ENCODE data around the gene SLC7A1.

Gene SLC7A1

DNA sequence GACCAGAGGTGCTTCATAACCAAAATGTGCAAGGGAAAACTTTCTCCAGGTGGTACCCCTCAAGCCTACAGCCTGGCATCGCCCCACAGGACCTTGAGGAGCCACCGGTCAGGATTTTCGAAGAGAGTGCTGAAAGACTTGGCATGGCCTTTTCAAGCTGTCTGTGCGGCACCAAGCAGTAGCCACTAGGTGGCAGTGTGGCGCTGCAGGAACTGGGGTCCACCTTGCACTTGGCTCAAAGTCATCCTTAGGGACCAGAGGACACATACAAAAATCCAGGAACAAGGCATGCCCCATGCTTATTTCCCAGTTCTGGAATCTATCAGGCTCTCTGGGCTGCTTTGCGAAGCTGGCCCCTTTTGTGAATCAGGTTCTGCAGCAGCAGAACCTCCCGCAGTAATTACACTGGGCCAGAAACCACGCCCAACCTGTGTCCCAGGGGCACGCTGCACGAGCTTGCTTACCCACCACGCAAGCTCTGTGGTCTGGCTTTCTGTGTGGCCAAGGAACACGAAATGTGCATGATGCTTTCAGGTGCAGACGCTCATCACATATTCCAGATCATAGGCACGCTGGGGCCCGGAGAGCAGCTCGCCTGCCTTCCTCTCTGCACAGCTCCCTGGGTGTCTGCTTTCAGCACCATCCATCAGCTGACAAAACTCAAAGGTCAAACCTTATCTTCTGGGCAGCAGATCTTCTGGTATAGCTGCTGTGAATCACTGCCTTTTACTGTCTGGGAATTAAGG is 87.2 kb downstream of the SLC7A1 start:
- TF ChIP-seq, protein P1, sequence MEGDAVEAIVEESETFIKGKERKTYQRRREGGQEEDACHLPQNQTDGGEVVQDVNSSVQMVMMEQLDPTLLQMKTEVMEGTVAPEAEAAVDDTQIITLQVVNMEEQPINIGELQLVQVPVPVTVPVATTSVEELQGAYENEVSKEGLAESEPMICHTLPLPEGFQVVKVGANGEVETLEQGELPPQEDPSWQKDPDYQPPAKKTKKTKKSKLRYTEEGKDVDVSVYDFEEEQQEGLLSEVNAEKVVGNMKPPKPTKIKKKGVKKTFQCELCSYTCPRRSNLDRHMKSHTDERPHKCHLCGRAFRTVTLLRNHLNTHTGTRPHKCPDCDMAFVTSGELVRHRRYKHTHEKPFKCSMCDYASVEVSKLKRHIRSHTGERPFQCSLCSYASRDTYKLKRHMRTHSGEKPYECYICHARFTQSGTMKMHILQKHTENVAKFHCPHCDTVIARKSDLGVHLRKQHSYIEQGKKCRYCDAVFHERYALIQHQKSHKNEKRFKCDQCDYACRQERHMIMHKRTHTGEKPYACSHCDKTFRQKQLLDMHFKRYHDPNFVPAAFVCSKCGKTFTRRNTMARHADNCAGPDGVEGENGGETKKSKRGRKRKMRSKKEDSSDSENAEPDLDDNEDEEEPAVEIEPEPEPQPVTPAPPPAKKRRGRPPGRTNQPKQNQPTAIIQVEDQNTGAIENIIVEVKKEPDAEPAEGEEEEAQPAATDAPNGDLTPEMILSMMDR (IDR thresholded peaks at IDR 0.05; ENCODE audit: borderline replicate concordance, control extremely low read depth, extremely low read depth, insufficient read depth, missing control alignments) = peak; percentile 97
- peak; percentile 89 for DNase-seq (ENCODE audit: low spot score)
- in situ Hi-C loops (cut with MboI; ENCODE audit: low sequenced_read_pairs, unreplicated experiment) = loop anchor here (10.0 kb wide), 2 partner anchors 196 to 606 kb away; no protein-coding TSS in a partner anchor

DNA sequence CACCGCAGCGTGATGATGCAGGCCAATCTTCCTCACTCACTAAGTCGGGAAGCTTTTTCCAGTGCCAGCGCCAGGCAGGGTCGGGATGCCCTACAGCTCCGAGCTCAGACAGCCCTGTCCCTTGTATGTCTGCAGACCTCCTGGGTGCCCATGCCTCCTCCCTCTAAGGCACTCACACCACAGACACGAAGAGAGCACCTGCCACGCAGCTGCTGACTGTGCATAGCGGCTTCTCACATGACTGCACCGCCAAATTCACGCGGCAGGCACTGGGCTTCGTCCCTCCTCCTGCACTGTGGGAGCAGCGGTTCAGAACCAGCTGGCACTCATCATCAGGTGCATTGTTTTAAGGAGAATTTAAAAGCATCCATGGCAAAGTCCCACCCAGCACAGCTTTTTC is 88.1 kb downstream of the SLC7A1 start:
- DNase-seq (ENCODE audit: low spot score) = no peak
- TF ChIP-seq, protein P1 (IDR thresholded peaks at IDR 0.05; ENCODE audit: borderline replicate concordance, control extremely low read depth, extremely low read depth, insufficient read depth, missing control alignments) = no peak
- in situ Hi-C loops (cut with MboI; ENCODE audit: low sequenced_read_pairs, unreplicated experiment) = loop anchor here (10.0 kb wide), 2 partner anchors 197 to 607 kb away; no protein-coding TSS in a partner anchor

DNA sequence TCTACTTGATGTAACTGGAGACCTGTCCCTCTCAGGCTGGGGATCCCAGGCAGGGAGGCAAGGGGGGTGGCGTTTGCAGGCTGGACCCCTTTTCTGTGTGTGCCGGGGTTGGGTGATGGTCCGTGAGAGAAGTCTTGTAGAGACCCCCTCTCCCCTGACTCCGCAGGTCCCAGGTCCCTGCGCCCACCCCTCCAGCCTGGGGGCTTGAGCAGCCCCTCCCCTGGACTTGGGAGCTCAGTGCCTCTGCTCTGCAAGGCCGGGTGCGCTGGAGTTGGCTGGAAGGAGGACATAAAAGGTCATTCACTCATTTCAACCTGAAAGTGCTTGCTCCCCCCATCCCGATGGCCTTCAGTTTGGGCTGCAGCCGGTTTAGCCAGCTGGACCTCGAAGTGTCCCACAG is 89.5 kb downstream of the SLC7A1 start:
- in situ Hi-C loops (cut with MboI; ENCODE audit: low sequenced_read_pairs, unreplicated experiment) = loop anchor here (10.0 kb wide), 2 partner anchors 199 to 609 kb away; no protein-coding TSS in a partner anchor
- TF ChIP-seq, protein P1 (IDR thresholded peaks at IDR 0.05; ENCODE audit: borderline replicate concordance, control extremely low read depth, extremely low read depth, insufficient read depth, missing control alignments) = no peak
- no peak for DNase-seq (ENCODE audit: low spot score)

DNA sequence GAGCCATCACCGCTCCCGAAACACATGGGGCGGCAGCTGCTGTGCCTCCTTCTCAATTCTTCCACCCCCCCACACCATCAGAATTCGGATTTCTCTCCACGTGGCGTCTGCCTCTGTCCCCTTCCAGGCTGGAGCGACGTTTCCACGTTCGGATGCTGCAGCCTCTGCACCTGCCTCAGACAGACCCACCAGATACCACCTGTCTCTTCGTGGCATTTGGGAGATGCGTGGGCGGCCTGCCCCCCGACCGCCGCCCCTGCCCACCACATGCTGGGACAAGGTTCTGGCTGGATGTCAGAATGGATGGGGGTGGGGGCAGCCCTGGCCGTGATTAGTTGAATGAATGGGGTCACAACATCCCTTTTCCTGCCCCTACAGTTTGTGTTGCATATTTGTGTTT is 90.0 kb downstream of the SLC7A1 start:
- in situ Hi-C loops (cut with MboI; ENCODE audit: low sequenced_read_pairs, unreplicated experiment) = loop anchor here (10.0 kb wide), 2 partner anchors 199 to 609 kb away; no protein-coding TSS in a partner anchor
- TF ChIP-seq, protein P1 (IDR thresholded peaks at IDR 0.05; ENCODE audit: borderline replicate concordance, control extremely low read depth, extremely low read depth, insufficient read depth, missing control alignments) = no peak
- DNase-seq (ENCODE audit: low spot score) = no peak

DNA sequence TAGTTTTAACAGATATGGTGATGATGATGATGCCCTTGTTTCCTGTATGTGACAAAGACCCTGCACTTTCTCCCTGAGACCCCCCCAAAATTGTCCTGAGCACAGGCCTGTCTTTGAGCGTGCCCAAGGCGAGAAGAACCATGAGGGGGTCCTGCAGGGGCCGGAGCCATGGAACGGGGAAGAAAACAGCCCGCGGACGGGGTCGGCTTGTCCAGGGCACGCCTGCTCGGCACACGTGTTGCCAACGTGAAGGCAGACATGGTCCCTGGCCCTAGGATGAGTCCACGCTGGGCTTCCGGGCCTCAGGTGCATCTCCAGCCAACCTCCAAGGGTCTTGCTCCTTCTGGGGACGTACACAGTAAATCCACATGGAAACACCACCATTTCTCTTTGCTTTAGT is 90.8 kb downstream of the SLC7A1 start:
- TF ChIP-seq, protein P1 (IDR thresholded peaks at IDR 0.05; ENCODE audit: borderline replicate concordance, control extremely low read depth, extremely low read depth, insufficient read depth, missing control alignments) = no peak
- no peak for DNase-seq (ENCODE audit: low spot score)
- in situ Hi-C loops (cut with MboI; ENCODE audit: low sequenced_read_pairs, unreplicated experiment) = loop anchor here (10.0 kb wide), 2 partner anchors 200 to 610 kb away; no protein-coding TSS in a partner anchor

DNA sequence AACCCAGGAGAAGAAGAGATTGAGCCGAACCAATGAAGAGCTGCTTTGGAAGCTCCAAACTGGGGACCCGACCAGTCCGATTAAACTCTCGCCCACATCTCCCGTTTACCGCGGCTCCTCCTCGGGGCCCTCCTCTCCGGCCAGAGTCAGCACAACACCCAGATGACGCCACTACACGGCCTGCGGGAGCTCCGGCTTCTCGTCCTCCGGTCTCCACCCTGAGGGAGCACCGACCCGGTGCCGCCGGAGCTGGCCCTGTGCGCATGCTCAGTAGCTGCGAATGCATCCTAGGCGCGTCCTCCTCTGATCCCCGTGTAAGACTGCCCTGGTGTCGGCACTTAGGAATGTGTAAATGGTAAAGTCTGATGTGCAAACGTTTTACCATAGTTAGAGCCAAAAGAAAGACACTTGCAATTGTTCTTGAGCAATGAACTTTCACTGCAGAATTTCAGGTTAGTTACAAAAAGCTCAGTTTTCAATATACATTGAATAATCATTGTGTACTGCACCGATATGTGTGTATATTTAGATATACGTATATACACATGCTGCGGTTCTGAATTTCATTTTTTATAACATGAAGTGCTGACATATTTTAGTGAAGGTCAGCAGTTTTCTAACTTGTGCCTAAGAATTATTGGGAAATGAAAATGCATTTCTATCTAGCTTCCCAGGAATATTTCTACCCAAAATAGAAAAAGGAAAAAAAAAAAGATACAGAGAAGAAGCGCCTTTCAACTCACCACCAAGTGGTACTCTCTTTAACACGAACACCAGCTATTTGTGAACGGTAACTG is 92.2 kb downstream of the SLC7A1 start:
- in situ Hi-C loops (cut with MboI; ENCODE audit: low sequenced_read_pairs, unreplicated experiment) = loop anchor here (10.0 kb wide), 2 partner anchors 202 to 612 kb away; no protein-coding TSS in a partner anchor
- no peak for DNase-seq (ENCODE audit: low spot score)
- TF ChIP-seq, protein P1 (IDR thresholded peaks at IDR 0.05; ENCODE audit: borderline replicate concordance, control extremely low read depth, extremely low read depth, insufficient read depth, missing control alignments) = no peak

Data from GM13976 (cell line).